Measurements from ENCODE around the gene CYBA. TPM values are rescaled to one million over a fixed set of nuclear protein-coding genes. Genes with fewer than 3 reads are reported as not detected.

Gene CYBA
- total RNA-seq, 1 donor from 2014 or later, result 140 TPM

DNA sequence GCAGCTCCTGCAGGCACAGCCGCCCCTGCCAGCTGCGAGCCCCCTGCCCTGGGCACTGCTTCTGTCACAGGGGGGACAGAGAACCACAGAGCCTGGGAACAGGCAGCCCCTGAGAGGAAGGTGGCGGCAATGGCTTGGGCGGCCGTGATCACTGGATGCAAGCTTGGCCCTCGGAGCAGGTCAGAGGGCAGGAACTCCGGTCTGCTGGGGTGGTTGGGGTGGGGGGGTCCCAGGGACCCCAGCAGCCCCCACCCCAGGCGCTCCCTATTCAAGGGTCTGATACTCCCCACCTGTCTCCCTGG is 1.9 kb upstream of the CYBA start:
- Mint-ChIP-seq H3K27me3 (ENCODE audit: unreplicated experiment) (peaks cover 7% of the 10 kb centered on the region), H3K4me1 (ENCODE audit: unreplicated experiment) (peaks cover 5% of the 10 kb centered on the region), H3K27ac (ENCODE audit: unreplicated experiment) (no peak overlapping the region), H3K4me3 (ENCODE audit: unreplicated experiment) (no peak overlapping the region), H3K9me3 (ENCODE audit: unreplicated experiment) (no peaks in the 10 kb centered on the region), H3K36me3 (ENCODE audit: low read depth, unreplicated experiment) (no peaks in the 10 kb centered on the region)
- TF ChIP-seq, protein P1, sequence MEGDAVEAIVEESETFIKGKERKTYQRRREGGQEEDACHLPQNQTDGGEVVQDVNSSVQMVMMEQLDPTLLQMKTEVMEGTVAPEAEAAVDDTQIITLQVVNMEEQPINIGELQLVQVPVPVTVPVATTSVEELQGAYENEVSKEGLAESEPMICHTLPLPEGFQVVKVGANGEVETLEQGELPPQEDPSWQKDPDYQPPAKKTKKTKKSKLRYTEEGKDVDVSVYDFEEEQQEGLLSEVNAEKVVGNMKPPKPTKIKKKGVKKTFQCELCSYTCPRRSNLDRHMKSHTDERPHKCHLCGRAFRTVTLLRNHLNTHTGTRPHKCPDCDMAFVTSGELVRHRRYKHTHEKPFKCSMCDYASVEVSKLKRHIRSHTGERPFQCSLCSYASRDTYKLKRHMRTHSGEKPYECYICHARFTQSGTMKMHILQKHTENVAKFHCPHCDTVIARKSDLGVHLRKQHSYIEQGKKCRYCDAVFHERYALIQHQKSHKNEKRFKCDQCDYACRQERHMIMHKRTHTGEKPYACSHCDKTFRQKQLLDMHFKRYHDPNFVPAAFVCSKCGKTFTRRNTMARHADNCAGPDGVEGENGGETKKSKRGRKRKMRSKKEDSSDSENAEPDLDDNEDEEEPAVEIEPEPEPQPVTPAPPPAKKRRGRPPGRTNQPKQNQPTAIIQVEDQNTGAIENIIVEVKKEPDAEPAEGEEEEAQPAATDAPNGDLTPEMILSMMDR (IDR thresholded peaks at IDR 0.05; ENCODE audit: unreplicated experiment), result no peak
- DNase-seq (ENCODE audit: low spot score), result no peak

DNA sequence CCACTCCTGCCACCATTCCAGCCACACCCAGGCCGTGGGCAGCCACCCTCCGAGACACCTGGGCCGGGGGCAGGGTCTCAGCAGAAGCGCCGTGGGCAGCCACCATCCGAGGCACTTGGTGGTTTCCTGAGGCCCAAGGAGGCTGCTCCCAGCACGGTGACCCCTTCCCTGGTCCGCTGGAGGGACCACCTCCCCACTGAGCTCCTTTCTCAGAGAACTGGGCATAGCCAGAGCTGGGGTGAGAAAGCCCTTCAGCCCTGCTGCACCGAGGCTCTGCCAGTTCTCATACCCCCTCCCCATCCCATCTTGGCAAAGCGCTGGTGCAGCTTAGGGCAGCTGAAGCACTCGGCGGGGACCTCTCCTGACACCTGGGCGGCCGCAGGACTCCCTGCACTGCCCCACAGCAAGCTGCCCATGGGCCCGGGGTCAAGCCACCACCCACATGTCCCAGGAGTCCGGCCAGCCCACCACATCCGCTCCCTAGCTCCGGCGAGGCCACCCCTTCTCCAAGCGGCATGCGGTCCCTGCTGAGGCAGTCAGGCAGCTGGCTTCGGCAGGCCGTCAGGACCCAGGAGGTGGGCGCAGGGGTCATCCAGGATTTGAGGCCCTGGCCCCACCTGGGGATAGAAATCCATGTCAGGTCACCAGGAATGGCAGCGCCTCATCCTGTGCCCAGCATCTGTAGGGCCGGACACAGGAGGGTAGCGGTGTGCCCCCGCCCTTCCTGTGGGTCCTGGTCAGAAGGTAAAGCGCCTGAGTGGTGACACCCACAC is 1.3 kb upstream of the CYBA start:
- Mint-ChIP-seq H3K4me3 (ENCODE audit: unreplicated experiment) (no peak overlapping the region), H3K36me3 (ENCODE audit: low read depth, unreplicated experiment) (no peaks in the 10 kb centered on the region), H3K9me3 (ENCODE audit: unreplicated experiment) (no peaks in the 10 kb centered on the region), H3K27ac (ENCODE audit: unreplicated experiment) (no peak overlapping the region), H3K4me1 (ENCODE audit: unreplicated experiment) (peaks cover 5% of the 10 kb centered on the region), H3K27me3 (ENCODE audit: unreplicated experiment) (peaks cover 7% of the 10 kb centered on the region)
- DNase-seq (ENCODE audit: low spot score), result no peak
- TF ChIP-seq, protein P1 (IDR thresholded peaks at IDR 0.05; ENCODE audit: unreplicated experiment), result no peak

DNA sequence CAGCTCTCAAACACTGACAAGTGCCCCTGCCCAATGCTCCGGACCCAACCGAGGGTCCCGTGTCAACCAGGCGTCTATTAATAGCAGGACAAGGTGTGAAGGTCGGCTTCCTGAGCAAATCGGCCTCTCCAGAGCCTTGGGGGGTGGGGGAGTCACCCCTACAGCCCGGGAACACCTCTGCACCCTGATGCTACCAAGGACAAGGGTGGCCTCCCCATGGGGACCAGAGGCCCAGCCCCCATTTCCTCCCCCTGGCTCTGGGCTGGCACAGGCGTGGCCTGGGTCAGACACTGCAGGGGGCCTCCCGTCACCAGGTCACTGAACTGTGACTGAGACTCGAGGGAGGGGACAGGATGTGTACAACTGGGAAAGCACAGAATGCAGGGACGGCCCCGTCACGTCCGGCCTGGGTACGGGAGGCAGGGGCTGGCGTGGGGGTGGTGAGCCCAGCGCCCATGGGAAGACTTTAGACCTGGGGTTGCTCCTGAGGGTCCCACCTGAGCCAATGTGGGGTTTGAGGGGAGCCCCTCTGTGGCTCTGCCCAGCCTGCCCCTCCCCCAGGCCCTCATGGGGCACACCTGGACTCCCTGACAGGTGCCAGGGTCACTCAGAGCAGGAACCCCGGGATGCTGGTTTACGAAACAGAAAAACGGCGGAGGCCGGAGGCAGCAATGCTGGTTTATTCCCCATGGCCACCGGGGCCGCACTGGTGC is 579 bp upstream of the CYBA start:
- peaks cover 5% of the 10 kb centered on the region for H3K4me1 Mint-ChIP-seq (ENCODE audit: unreplicated experiment)
- H3K36me3 Mint-ChIP-seq (ENCODE audit: low read depth, unreplicated experiment), result no peaks in the 10 kb centered on the region
- H3K27ac Mint-ChIP-seq (ENCODE audit: unreplicated experiment), result no peak overlapping the region
- H3K4me3 Mint-ChIP-seq (ENCODE audit: unreplicated experiment), result peak overlapping the region; percentile 79
- no peaks in the 10 kb centered on the region for H3K9me3 Mint-ChIP-seq (ENCODE audit: unreplicated experiment)
- DNase-seq (ENCODE audit: low spot score), result peak; percentile 35
- H3K27me3 Mint-ChIP-seq (ENCODE audit: unreplicated experiment), result peaks cover 7% of the 10 kb centered on the region
- TF ChIP-seq, protein P1 (IDR thresholded peaks at IDR 0.05; ENCODE audit: unreplicated experiment), result no peak

DNA sequence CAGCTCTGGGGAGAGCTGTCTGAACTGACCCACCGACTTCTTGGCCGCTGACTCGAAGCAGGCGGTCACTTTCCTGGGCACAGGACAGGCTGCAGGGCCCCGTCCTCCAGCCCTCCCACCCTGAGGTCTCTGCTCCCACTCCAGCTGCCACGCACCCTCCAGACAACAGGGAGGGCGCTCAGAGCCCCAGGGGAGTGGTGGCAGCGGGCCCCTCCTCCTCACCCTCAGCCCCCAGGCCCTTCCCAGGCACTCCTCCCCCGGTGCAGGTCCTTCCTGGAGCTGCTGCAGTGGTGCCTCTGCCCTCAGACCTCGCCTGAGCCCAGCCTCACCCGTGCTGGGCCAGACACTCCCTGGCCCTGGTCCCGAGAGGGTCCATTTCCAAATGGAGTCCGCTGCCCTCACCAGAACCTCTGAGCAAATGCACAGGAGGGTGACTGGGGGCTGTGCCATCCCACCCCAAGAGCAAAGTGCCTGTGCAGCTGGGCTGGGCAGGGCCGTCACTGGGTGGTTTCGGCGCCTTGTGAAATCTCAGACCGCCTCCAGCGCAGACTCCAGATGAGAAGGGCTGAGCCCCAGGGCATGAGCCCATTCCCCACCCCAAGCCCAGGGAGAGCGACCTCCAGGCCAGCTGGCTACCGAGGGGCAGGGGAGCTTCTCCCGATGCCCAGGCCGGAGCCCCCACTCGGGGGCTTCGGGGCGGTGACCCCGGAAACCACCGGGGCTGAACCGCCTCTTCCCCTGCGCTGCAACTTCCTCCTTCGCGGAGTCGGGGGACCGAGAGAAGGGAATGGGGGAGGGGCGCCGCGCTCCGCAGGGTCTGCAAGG is 717 bp downstream of the CYBA start:
- Mint-ChIP-seq H3K36me3 (ENCODE audit: low read depth, unreplicated experiment) (peaks cover under 1% of the 10 kb centered on the region), H3K9me3 (ENCODE audit: unreplicated experiment) (no peaks in the 10 kb centered on the region), H3K27ac (ENCODE audit: unreplicated experiment) (no peak overlapping the region), H3K4me1 (ENCODE audit: unreplicated experiment) (peaks cover 5% of the 10 kb centered on the region), H3K4me3 (ENCODE audit: unreplicated experiment) (peak overlapping the region; percentile 92), H3K27me3 (ENCODE audit: unreplicated experiment) (peaks cover 7% of the 10 kb centered on the region)
- DNase-seq (ENCODE audit: low spot score), result no peak
- TF ChIP-seq, protein P1 (IDR thresholded peaks at IDR 0.05; ENCODE audit: unreplicated experiment), result no peak

Data from endothelial cell (in vitro differentiated cells).